Raji (cell line): Measurements from ENCODE around the gene TENT4B.

Experiments
- POLR2A ChIP-seq: IDR thresholded peaks from 2 replicates; pipeline ENCODE4 v1.6.1; 2011; ENCODE audit warnings: low read depth, low read length, control low read depth; ENCODE audit not compliant: insufficient read depth

Gene TENT4B

DNA sequence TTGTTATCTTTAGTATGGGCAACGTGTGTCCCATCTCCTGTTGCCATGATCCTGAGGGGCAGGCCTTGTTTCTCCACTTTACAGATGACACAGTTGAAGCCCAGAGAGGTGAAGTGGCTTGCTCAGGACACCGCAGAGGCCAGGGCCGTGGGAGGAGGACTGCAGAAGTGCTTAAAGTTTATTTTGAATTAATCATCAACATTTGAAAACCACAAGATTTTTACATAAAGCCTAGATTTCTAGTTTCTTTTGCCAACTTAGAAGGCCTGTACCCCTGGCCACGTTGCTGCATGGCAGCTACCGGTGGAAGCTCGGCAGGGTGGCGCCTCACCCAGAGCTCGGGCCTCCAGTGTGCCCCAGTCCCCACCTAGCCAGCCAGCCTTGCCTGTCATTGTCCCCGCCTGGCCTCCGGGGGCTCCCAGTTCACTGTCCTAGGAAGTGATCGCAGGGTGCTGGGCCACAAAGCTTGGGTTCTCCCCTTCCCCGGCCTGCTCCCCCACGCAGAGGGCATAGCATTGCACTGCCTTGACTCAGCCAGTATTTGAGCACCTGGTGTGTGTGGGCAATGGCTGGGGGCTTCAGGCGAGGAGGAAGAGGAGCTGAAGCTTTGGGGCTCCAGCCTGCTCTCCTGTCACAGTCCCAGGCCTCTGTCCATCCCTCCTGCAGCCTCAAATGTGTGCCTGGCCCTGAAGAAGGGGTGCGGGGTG, 98.4 kb downstream of the TENT4B start:
- no peak for TF ChIP-seq POLR2A

DNA sequence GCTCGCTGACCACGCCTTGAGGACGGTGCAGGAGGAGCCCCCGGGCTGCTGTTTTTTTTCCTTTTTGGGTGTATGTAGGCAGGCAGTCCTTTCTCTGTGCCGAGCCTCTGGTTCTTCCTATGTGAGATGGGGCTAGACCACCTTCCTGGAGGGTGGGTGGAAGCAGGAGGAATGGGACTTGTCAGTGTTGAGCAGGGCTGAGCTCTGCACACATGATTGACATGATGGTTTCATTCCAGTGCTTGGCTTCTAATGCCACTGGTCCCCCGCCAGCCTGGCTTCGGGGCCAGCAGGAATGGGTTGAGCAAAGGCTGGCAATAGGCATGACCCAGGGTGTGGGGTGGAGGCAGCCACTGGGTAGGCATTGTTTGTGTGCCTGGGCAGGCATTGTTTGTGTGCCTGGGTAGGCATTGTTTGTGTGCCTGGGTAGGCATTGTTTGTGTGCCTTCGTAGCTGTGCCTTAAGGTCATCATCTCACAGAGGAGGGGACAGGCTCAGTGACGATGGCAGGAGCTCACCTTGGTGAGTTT, 99.0 kb downstream of the TENT4B start:
- TF ChIP-seq POLR2A, result no peak

DNA sequence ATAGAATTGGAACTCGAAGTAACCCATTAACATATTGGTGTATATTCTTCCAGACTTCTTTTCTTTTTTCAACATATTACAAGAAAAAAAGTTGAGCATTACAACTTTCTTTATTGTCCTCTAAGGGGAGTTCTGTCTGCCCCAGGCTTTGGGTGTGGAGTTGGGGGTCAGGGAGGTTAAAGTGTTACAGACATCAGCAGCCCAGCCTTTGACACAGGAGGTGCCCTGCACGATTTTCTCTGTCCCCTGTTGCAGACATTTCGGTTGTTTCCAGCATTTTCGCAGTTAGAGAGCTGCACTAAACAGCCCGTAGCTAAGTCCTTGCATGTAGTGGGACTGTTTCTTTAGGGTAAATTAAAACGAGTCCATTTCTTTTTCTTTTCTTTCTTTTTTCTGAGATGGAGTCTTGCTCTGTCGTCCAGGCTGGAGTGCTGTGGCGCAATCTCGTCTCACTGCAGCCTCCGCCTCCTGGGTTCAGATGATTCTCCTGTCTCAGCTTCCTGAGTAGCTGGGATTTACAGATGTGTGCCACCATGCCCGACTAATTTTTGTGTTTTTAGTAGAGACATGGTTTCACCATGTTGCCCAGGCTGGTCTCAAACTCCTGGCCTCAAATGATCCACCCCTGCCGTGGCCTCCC, 99.9 kb downstream of the TENT4B start:
- TF ChIP-seq POLR2A, result no peak

DNA sequence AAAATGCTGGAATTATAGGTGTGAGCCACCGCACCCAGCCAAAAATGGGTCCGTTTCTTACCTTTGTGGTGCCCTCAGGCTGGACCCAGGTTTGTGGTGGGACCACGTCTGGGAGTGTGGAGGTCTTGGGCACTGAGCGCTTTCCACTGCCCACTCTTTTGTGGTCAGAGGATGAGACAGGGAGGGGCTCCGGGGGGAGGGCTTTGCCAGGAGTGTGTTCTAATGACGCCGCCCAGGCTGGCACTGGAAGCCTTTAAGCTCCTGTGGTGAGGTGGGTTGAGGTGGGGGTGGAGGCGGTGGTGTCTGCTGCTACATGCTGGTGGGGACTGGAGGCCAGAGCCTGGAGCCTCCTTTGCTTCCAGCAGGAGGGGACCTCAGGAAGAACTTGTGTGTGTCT, 100.4 kb downstream of the TENT4B start:
- no peak for TF ChIP-seq POLR2A

DNA sequence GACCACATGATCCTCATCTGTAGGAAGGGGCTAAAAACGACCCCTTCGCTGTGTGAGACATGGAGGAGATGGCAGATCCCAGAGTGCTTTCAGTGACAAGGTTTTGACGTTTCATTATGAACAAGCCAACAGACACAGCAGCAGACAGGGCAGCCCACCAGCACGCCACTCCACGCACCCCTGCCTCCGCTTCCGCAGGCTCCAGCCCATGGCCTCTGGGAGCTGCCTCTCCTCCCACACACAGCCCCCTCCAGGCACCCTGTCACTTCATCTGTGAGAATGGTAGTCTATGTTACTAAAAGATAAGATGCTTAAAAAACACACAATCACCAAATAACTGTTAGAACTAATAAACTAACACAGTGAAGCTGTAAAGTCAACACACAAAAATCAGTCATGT, 101.0 kb downstream of the TENT4B start:
- no peak for TF ChIP-seq POLR2A

DNA sequence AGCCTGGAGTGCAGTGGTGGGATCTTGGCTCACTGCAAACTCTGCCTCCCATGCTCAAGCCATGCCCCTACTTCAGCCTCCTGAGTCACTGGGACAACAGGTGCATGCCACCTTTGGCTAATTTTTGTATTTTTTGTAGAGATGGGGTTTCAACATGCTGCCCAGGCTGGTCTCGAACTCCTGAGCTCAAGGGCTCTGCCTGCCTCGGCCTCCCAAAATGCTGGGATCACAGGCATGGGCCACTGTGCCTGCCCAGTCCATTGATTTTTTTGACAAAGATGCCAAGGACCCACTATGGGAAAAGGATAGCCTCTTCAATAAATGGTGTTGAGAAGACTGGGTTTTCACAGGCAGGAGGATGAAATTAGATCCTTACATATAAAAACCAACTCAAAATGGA, 102.4 kb downstream of the TENT4B start:
- TF ChIP-seq POLR2A, result no peak

DNA sequence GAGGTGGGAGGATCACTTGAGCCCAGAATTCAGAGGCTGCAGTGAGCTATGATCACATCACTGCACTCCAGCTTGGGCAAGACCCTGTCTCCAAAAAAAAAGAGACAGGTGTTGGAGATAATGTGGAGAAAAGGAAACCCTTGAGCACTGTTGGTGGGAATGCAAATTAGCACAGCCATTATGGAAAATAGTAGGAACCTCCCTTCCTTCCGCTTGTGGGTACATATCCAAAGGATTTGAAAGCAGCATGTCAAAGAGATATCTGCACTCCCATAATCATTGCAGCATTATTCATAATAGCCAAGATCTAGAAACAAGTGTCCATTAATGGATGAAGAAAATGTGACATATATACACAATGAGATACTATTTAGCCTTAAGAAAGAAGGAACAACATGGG, 103.5 kb downstream of the TENT4B start:
- TF ChIP-seq POLR2A, result no peak

DNA sequence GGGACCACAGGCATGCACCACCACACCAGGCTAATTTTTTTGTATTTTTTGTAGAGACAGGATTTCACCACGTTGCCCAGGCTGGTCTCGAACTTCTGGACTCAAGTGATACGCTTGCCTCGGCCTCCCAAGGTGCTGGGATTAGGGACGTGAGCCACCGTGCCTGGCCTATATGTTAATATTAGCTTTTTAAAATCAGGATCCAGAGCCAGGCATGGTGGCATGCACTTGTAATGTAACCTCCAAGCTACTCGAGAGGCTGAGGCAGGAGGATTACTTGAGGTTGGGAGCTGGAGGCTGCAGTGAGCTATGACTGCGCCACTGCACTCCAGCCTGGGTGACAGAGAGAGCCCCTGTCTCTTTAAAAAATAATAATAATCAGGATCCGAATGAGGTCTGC, 104.8 kb downstream of the TENT4B start:
- no peak for TF ChIP-seq POLR2A

DNA sequence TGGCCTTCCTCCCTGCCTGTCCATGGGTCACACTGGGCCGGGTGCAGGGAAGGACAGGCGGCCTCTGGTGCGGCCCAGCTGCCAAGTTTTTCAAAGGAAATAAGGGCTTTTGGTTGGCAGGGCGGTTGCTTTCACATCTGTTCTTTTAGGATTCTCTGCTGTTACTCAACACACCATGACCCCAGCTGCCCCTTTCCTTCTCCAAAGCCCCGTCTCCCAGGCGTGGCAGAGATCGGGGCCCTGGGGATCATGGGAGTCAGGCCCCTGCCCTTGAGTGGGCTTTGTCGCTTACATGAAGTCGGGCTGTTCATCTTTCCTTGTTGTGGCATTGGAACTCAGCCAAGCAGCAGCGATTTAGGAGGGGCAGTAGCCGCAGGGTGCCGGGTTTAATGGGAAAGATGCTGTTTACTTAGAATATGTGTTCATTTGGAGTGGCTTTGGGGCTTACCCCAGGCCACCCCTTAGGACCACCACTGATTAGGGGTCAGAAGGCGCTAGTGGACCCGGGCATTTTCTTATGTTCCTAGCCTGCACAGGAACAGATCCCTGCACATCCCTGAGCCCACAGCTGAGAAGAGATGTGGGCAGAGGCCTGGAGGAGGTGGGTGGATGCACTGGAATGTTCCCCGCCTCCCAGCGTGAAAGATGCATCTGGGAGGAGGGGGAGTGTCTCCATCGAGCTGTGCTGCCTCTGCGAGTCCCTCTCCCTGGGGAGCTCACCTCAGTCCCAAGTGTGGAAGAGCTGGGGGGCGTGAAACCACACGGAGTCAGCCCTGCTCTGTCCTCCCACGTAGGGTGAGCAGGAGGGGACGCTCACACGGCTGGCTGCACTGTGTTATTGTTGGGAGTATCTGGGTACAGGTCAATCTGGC, 106.5 kb downstream of the TENT4B start:
- no peak for TF ChIP-seq POLR2A

DNA sequence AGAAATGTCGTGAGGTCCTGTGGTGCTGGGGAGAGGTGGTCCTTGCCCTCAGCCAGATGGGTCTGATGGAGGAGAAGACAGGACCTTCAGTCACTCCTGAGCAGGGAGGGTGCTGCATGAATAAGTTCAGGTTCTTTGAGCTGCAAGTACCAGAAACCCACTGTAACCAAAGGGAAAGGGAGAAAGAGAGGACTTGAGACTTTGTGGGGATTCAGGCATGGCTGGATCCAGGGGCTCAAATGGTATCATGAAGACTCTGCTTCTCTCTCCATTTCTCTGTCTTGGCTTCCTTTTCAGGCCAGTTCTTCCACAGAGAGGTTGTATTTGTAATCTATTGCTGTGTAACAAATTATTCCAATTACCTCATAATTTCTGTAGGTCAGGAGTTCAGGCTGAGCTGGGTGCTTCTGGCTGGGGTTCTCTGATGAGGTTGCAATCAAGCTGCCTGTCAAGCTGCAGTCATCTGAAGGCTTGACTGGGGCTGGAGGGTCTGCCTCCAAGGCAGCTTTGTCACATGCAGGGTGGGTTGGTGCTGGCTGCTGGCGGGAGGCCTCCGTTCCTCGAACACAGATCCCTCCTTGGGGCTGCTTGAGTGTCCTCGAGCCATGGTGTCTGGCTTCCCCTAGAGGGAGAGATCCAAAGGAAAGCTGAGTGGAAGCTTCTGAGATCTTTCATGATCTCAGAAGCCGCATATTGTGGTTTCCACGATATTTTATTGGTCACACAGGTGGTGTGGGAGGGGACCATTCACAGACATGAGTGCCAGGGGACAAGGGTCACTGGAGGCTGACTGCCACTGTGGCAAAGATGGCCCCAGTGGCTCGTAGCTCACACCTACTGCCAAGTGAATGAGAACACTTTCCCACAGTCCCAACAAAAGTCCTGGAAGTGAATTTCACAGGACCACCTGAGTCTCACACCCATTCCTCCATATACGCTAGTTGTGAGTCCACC, 107.4 kb downstream of the TENT4B start:
- no peak for TF ChIP-seq POLR2A

DNA sequence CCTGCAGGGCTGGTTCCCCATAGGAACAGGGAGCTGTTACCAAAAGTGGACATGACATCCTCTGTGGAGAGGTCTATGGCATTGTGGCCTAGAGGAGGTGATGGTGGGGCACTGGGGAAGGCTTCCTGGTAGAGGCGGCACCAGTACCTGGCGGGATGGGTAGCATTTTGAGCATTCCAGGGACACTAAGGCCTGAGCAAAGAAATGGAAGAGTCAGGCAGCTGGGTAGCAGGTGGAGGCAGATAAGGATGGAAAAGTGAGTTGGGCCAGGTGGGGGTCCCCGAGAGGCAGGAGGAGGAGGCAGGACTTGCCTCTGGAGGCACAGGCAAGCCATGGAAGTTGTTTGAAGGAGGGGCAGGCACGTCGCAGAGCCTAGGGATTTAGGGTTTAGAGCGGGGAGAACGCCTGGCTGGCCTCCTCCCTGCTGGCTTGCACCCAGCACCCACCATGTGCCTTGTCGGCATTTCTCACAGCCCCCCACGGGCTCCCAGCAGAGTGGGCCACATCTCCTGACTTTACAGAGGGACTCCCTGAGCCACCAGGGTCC, 108.1 kb downstream of the TENT4B start:
- TF ChIP-seq POLR2A, result no peak

DNA sequence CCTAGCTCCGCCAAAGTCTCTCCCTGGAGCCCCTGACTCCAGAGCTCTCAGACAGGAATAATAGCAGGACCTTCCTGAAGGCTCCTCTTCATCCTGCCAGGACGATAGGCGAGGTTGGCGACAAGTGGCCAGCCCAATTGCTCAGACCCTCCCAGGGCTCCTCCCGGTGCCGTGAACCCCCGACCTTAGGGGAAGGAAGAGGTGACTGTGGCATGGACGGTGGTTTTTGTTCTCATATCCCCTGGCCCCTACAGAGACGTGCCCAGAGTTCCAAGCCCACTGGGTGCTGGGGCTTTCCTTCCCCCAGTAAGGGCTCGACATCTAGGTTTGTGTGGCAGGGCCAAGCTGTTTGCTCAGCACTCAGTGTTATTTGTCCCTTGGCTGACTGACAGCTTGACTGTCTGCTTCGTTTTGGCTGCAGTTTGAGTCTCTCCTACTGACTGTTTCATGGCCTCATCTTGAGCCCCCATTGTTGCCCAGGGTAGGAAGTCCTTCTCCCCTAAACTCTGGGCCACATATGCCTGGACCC, 108.7 kb downstream of the TENT4B start:
- no peak for TF ChIP-seq POLR2A

DNA sequence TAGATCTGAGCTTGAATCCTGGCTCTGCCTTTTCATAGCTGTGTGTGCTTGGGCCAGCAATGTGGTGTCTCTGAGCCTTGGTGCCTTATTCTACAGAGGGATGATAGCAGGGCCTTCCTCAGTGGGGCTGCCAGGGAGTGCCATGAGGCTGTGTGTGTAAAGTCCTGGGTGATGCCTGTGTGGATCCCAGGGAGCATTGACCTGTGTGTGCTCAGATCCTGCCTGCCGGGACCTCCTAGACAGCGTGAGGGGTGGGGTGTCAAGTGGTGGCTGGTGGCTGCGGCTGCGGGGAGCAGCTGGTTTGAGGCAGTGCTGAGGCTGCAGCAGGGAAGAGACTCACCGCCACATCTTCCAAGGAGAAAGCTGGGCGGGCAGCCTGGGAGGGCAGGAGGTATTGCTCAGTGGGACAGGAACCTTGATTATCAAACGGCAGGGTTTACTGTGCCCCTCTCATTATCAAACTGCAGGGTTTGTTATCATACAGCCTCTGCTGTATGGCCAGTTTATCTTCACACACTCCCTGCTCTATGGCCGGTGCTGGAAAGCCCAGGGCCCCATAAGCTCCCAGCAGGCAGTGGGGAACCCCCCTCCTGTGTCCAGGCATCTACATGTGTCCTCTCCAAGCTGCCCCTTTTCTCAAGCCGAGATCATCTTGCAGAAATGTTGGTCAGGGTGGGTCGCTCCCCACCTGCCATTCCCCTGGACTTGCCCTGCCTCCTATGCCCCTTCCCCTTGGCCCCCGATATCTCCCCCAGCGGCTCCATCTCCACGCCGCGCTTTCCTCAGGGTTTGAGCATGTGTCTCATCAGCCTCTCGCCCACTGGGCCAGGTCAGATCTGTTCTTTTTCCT, 110.2 kb downstream of the TENT4B start:
- TF ChIP-seq POLR2A, result no peak
